ENCODE measurements around the gene STPG3. TPM values are rescaled to one million over a fixed set of nuclear protein-coding genes. Genes with fewer than 3 reads are reported as not detected.

STPG3 gene
- total and polyA plus RNA-seq, 9 of the 15 experiments (the other 6 are each of a cell fraction or from before 2014, with no cell fraction given): not detected

- TF ChIP-seq MAFK (IDR thresholded peaks at IDR 0.05; ENCODE audit: low read length): no peak
- TF ChIP-seq CGGBP1 (CRISPR knock-in tag; IDR thresholded peaks at IDR 0.05): no peak
- TF ChIP-seq ZBTB33 (CRISPR knock-in tag; IDR thresholded peaks at IDR 0.05): no peak
- TF ChIP-seq PRMT5 (CRISPR knock-in tag; IDR thresholded peaks at IDR 0.05): no peak
- no peak for TF ChIP-seq ZNF146 (CRISPR knock-in tag; IDR thresholded peaks at IDR 0.05; ENCODE audit: unreplicated experiment)
- peak; percentile 95 for TF ChIP-seq MYC (IDR thresholded peaks at IDR 0.05; ENCODE audit: low read depth, low read length)
- TF ChIP-seq MYC (CRISPR knock-in tag; IDR thresholded peaks at IDR 0.05; ENCODE audit: borderline replicate concordance, low read depth): peak; percentile 74; the same call in 1 of the 2 replicates
- TF ChIP-seq FOXK2 (conservative IDR thresholded peaks at IDR 0.05 in 1 of 2, IDR thresholded peaks at IDR 0.05 in 1 of 2; ENCODE audit: low read depth in 2 of 2): no peak
- no peak for TF ChIP-seq ETS2 (tag; IDR thresholded peaks at IDR 0.05; ENCODE audit: borderline replicate concordance, poor library complexity, severe bottlenecking)
- 0 out of 2 replicates have a peak, but pooled peaks have one; percentile 48 for TF ChIP-seq AFF4 (CRISPR knock-in tag; IDR thresholded peaks at IDR 0.05)
- no peak for TF ChIP-seq RBM15 (IDR thresholded peaks at IDR 0.05; ENCODE audit: insufficient read depth, low read length)
- TF ChIP-seq CHCHD3 (CRISPR knock-in tag; IDR thresholded peaks at IDR 0.05): no peak
- peak; percentile 18 to 56; a peak in 2 of 4 replicates for TF ChIP-seq SIN3A (IDR thresholded peaks at IDR 0.05; ENCODE audit: borderline replicate concordance in 2 of 2, control insufficient read depth in 1 of 2, low read depth in 2 of 2, low read length in 2 of 2)
- peak in 1 of 2 experiments; percentile 80; a peak in 1 of 4 replicates for TF ChIP-seq MLX (CRISPR knock-in tag; conservative IDR thresholded peaks at IDR 0.05)
- no peak for TF ChIP-seq RBBP5 (IDR thresholded peaks at IDR 0.05; ENCODE audit: borderline replicate concordance, insufficient read depth, low read length, poor library complexity, severe bottlenecking)
- TF ChIP-seq SETDB1 (IDR thresholded peaks at IDR 0.05; ENCODE audit: low read length): no peak
- peak; percentile 35 for TF ChIP-seq MTA3 (IDR thresholded peaks at IDR 0.05; ENCODE audit: borderline replicate concordance)
- TF ChIP-seq FOSL1 (tag; conservative IDR thresholded peaks at IDR 0.05): no peak; the same call in 1 of the 2 replicates
- peak; percentile 90; the same call in 1 of the 2 replicates for TF ChIP-seq KAT7 (CRISPR knock-in tag; IDR thresholded peaks at IDR 0.05; ENCODE audit: borderline replicate concordance)
Measured at GRCh38 chr9:137240318-137240840, 10.7 kb upstream of the STPG3 start (continued).
